SH-SY5Y (cell line): Measurements from ENCODE around the gene KHDC3L.

ENCODE experiments used
- GATA2 ChIP-seq: IDR thresholded peaks from 2 replicates; pipeline ENCODE4 v1.6.1; 2011; ENCODE audit warnings: mild to moderate bottlenecking, low read depth, low read length
- GATA3 ChIP-seq: IDR thresholded peaks from 2 replicates; pipeline ENCODE4 v1.6.1; 2011; ENCODE audit warnings: low read depth, mild to moderate bottlenecking, low read length, moderate library complexity

- TF ChIP-seq GATA3 (no peak), GATA2 (no peak)
These were observed 47.6 kb upstream of the KHDC3L start for GRCh38 chr6:73314577-73315492.
